ENCODE measurements around the gene DDX41. TPM values are rescaled to one million over a fixed set of nuclear protein-coding genes. Genes with fewer than 3 reads are reported as not detected.
A peak's percentile ranks its signal among the peaks of the same experiment; 100 is the strongest.

The DDX41 gene
- total and polyA plus RNA-seq, 2 of the 13 experiments (the other 11 are each of a cell fraction or from before 2014, with no cell fraction given) = 62.8 to 105 TPM

DNA sequence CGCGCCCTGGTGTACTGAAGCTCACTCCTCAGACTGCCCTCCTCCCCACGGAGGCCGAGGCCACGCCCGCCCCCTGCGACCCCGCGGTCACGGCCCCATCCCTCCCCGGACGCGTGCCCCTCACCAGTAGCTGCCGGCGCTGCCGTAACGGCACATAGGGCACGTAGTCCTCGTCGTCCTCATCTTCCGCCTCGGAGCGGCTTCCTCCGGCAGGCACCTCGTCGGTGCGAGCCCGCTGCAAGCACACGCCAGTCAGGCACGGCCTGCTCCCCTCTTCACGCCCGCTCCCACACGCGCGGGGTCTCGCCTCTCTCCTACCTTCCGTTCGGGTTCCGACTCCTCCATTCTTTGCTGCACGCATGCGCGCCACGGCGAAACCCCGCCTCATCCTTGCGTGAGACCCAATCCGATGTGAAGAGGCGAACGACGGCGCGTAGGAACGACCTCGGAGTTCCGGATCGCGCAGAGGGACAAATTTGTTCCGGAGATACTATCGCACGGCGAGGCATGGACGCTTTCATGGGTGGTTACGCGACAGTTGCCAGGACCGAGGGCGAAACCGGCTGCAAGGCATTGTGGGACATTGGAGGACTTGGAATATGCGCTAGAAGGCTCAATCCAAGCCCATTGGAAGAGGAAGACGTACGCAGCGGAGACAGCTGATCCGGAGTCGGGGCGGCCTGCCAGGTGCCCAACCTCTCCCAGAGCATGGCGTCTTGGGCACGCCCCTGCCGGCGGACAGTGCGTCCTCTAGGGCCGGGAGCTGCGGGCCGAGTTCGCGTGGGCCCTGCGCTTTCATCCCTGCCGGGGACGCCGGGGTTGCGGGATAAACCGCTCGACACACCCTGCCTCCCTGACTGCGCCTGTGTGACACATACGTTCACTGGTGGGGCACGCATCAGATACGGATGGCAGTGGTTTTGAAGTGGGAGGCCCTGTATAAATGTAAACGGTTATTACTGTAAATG, at the start of gene DDX41 (continued):
- TF ChIP-seq, protein P1, sequence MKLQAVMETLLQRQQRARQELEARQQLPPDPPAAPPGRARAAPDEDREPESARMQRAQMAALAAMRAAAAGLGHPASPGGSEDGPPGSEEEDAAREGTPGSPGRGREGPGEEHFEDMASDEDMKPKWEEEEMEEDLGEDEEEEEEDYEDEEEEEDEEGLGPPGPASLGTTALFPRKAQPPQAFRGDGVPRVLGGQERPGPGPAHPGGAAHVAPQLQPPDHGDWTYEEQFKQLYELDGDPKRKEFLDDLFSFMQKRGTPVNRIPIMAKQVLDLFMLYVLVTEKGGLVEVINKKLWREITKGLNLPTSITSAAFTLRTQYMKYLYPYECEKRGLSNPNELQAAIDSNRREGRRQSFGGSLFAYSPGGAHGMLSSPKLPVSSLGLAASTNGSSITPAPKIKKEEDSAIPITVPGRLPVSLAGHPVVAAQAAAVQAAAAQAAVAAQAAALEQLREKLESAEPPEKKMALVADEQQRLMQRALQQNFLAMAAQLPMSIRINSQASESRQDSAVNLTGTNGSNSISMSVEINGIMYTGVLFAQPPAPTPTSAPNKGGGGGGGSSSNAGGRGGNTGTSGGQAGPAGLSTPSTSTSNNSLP (IDR thresholded peaks at IDR 0.05; ENCODE audit: low read depth, low read length) = peak; percentile 39; the same call in 1 of the 2 replicates
- TF ChIP-seq MBD4 (IDR thresholded peaks at IDR 0.05; ENCODE audit: borderline replicate concordance, low read length) (no peak), REL (CRISPR knock-in tag; conservative IDR thresholded peaks at IDR 0.05) (peak; percentile 77), ZNF430 (CRISPR knock-in tag; IDR thresholded peaks at IDR 0.05) (0 out of 2 replicates have a peak, but pooled peaks have one; percentile 61), HMGA1 (CRISPR knock-in tag; conservative IDR thresholded peaks at IDR 0.05) (no peak), ZZZ3 (CRISPR knock-in tag; IDR thresholded peaks at IDR 0.05; ENCODE audit: borderline replicate concordance) (peak; percentile 69; the same call in 1 of the 2 replicates), CEBPG (CRISPR knock-in tag; IDR thresholded peaks at IDR 0.05) (peak; percentile 68), ZNF224 (CRISPR knock-in tag; IDR thresholded peaks at IDR 0.05) (peak; percentile 83), ZNF34 (CRISPR knock-in tag; IDR thresholded peaks at IDR 0.05; ENCODE audit: borderline replicate concordance) (peak; percentile 66; the same call in 1 of the 2 replicates), ZMYM2 (CRISPR knock-in tag; IDR thresholded peaks at IDR 0.05) (no peak), ZNF816 (CRISPR knock-in tag; IDR thresholded peaks at IDR 0.05; ENCODE audit: borderline replicate concordance) (no peak), RXRA (CRISPR knock-in tag; IDR thresholded peaks at IDR 0.05) (peak; percentile 83), TBX2 (CRISPR knock-in tag; IDR thresholded peaks at IDR 0.05; ENCODE audit: borderline replicate concordance) (peak; percentile 92), ELF3 (CRISPR knock-in tag; IDR thresholded peaks at IDR 0.05) (peak; percentile 61), ZNF747 (CRISPR knock-in tag; IDR thresholded peaks at IDR 0.05; ENCODE audit: borderline replicate concordance) (peak; percentile 71; the same call in 1 of the 2 replicates), SIN3B (IDR thresholded peaks at IDR 0.05; ENCODE audit: low read length) (peak; percentile 78), ZBTB1 (CRISPR knock-in tag; IDR thresholded peaks at IDR 0.05; ENCODE audit: borderline replicate concordance) (no peak), ZNF879 (CRISPR knock-in tag; IDR thresholded peaks at IDR 0.05) (no peak), RXRB (CRISPR knock-in tag; IDR thresholded peaks at IDR 0.05; ENCODE audit: borderline replicate concordance) (peak; percentile 68), ZFP1 (CRISPR knock-in tag; IDR thresholded peaks at IDR 0.05) (no peak; the same call in 1 of the 2 replicates), EHMT2 (IDR thresholded peaks at IDR 0.05; ENCODE audit: borderline replicate concordance, low read depth, low read length) (no peak)
- TF ChIP-seq, protein P2, sequence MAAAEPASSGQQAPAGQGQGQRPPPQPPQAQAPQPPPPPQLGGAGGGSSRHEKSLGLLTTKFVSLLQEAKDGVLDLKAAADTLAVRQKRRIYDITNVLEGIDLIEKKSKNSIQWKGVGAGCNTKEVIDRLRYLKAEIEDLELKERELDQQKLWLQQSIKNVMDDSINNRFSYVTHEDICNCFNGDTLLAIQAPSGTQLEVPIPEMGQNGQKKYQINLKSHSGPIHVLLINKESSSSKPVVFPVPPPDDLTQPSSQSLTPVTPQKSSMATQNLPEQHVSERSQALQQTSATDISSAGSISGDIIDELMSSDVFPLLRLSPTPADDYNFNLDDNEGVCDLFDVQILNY (CRISPR knock-in tag; conservative IDR thresholded peaks at IDR 0.05) = no peak; the same call in 1 of the 2 replicates
- TF ChIP-seq, protein P3, sequence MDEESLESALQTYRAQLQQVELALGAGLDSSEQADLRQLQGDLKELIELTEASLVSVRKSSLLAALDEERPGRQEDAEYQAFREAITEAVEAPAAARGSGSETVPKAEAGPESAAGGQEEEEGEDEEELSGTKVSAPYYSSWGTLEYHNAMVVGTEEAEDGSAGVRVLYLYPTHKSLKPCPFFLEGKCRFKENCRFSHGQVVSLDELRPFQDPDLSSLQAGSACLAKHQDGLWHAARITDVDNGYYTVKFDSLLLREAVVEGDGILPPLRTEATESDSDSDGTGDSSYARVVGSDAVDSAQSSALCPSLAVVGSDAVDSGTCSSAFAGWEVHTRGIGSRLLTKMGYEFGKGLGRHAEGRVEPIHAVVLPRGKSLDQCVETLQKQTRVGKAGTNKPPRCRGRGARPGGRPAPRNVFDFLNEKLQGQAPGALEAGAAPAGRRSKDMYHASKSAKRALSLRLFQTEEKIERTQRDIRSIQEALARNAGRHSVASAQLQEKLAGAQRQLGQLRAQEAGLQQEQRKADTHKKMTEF (CRISPR knock-in tag; IDR thresholded peaks at IDR 0.05) = peak; percentile 98
- TF ChIP-seq, protein P4, sequence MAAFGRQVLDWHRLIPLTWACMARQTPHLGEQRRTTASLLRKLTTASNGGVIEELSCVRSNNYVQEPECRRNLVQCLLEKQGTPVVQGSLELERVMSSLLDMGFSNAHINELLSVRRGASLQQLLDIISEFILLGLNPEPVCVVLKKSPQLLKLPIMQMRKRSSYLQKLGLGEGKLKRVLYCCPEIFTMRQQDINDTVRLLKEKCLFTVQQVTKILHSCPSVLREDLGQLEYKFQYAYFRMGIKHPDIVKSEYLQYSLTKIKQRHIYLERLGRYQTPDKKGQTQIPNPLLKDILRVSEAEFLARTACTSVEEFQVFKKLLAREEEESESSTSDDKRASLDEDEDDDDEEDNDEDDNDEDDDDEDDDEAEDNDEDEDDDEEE (CRISPR knock-in tag; IDR thresholded peaks at IDR 0.05) = no peak
- TF ChIP-seq, protein P5, sequence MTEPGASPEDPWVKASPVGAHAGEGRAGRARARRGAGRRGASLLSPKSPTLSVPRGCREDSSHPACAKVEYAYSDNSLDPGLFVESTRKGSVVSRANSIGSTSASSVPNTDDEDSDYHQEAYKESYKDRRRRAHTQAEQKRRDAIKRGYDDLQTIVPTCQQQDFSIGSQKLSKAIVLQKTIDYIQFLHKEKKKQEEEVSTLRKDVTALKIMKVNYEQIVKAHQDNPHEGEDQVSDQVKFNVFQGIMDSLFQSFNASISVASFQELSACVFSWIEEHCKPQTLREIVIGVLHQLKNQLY (CRISPR knock-in tag; IDR thresholded peaks at IDR 0.05) = 0 out of 2 replicates have a peak, but pooled peaks have one; percentile 11

All from HepG2 (cell line).